ENCODE measurements around the gene TPSAB1.

TPSAB1 gene

DNA sequence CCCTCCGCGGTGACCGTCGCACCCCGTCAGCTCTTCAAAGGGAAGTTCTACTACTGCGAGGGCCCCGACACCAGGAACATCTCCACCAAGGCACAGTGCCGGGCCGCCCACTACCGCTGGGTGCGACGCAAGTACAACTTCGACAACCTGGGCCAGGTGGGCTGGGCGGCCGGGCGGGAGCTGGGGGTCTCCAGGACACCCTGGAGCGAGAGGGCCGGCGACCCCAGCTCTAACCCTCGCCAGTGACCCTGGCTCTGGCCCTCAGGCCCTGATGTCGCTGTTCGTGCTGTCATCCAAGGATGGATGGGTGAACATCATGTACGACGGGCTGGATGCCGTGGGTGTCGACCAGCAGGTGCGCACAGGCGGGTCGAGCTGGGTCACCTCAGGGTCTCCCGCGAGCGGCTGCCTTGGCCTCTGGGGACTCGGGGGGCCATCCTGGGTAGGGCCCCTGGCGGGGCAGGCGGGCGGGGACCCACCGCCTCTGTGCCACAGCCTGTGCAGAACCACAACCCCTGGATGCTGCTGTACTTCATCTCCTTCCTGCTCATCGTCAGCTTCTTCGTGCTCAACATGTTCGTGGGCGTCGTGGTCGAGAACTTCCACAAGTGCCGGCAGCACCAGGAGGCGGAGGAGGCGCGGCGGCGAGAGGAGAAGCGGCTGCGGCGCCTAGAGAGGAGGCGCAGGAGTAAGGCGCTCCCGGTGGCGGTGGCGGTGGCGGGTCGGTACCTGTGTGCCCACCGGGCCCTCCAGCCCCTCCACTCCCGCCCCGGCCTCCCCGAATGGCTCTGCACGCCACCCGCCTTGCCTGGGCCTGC, 28.8 kb upstream of the TPSAB1 start:
- DNase-seq: no peak

- DNase-seq: no peak
These were observed 27.8 kb upstream of the TPSAB1 start for GRCh38 chr16:1212616-1213194.

- DNase-seq: no peak
These were observed 27.3 kb upstream of the TPSAB1 start for GRCh38 chr16:1213231-1213630.

- DNase-seq: no peak
These were observed 26.6 kb upstream of the TPSAB1 start for GRCh38 chr16:1213796-1214372.

DNA sequence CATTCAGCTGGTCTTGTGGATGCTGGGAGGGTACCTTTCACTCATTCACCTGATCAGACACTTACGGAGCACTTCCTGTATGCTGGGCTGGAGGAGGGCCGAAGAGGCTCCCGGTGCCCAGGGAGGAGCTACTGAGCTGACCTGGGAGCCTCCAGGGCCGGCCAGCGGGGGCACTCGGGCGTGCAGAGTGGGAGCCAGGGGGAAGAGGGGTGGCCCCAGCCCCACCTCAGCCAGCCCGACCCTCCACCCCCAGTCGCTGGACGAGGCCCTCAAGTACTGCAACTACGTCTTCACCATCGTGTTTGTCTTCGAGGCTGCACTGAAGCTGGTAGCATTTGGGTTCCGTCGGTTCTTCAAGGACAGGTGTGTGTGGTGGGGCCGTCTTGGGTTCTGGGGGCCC, 25.8 kb upstream of the TPSAB1 start:
- DNase-seq: no peak

DNA sequence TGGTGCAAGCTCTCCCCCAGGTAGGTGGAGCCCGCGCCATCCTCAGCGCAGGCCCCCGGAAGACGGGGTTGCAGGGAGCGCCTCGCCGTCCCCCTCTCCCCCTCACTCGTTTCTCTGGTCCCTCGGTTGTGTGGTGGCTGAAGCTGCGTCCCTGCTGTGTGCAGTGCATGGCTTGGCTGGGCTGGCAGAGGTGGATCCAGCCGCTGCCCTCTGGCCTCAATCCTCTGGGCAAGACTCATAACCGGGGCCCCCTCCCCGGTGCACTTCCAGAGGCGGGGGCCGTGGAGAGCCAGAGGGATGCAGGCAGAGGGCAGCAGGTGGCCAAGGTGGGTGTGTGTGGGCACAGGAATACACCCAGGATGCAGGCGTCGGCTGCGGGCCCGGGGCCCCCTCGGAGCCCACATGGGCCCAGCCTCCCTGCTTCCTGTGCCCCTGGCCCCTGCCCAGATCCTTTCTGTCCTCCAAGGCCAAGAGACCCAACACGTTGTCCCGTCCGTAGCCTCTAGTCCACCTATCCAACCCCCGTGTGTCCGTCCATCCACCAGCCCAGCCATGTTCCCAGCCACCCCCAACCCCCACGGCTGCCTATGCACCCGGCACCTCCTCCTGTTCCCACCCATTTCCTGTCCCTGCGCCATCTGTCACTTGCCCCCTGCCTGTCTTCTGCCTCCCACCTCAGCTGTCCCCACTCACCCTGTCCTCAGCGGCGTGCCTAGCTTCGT, 24.8 kb upstream of the TPSAB1 start:
- DNase-seq: no peak

DNA sequence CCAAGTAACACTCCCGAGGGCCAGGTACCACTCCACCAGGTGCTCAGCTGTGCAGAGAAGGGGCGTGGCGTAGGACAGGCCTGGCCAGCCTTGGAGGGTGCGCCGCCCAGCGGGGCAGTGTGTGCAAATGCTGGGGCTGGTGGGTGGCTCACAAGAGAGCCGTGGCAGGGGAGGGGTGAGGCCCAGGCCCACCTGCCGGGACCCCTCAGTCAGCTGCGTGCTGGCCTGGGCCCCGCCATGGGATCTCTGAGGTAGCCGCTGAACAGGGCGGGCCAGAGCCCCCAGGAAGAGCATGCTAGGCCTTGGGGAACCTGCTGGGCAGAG, 24.2 kb upstream of the TPSAB1 start:
- DNase-seq: no peak

DNA sequence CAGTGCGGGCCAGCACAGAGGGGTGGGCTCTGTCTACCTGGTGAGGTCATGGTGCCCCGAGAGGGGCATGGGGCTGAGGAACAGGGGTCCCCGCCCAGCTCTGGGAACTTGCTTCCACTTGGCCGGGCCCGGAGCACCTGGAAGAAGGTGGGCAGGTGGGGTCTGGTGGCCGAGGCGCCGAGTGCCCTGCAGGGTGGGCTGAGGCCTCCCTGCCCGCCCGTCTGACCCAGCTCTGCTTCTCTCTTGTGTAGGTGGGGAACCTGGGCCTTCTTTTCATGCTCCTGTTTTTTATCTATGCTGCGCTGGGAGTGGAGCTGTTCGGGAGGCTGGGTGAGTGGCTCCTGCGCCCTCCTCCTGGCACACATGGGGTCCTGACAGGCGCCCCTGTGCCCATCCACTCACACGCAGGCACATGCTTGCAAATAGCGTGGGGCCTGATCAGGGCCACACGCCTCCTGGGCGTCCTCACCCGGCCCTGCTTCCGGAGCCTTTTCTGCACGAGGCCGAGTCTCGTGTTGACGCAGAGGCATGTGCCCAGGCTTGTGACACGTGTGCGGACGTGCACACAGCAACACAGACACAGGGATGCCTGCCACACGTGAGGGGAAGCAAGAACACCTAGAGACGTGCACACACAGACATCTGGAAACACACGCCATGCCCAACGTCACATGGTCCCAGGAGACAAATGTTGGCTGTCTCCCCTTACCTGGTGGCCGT, 23.7 kb upstream of the TPSAB1 start:
- no peak for DNase-seq

- DNase-seq: no peak
These were observed 23.0 kb upstream of the TPSAB1 start for GRCh38 chr16:1217526-1217925.

DNA sequence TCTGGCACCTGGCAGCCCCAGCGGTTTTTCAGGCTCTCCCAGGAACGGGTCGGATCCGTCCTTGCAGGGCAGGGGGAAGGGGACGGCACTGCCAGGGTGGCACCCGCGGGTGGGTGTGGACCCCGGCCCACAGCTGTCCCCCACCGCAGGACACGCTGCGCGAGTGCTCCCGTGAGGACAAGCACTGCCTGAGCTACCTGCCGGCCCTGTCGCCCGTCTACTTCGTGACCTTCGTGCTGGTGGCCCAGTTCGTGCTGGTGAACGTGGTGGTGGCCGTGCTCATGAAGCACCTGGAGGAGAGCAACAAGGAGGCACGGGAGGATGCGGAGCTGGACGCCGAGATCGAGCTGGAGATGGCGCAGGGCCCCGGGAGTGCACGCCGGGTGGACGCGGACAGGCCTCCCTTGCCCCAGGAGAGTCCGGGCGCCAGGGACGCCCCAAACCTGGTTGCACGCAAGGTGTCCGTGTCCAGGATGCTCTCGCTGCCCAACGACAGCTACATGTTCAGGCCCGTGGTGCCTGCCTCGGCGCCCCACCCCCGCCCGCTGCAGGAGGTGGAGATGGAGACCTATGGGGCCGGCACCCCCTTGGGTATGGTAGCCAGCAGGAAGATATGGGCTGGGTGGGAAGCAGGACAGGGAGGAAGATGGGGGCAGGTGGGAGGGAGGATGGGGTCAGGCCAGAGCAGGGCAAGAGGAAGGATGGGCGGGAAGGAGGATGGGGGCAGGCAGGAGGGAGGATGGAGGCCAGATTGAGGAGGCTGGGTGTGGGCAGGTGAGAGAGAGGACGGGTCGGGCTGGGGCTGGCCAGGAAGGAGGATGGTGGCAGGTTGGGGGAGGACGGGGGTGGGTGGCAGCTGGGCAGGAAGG, 22.2 kb upstream of the TPSAB1 start:
- no peak for DNase-seq

GRCh38 chr16:1218930-1219611, 21.4 kb upstream of the TPSAB1 start:
- DNase-seq: no peak

DNA sequence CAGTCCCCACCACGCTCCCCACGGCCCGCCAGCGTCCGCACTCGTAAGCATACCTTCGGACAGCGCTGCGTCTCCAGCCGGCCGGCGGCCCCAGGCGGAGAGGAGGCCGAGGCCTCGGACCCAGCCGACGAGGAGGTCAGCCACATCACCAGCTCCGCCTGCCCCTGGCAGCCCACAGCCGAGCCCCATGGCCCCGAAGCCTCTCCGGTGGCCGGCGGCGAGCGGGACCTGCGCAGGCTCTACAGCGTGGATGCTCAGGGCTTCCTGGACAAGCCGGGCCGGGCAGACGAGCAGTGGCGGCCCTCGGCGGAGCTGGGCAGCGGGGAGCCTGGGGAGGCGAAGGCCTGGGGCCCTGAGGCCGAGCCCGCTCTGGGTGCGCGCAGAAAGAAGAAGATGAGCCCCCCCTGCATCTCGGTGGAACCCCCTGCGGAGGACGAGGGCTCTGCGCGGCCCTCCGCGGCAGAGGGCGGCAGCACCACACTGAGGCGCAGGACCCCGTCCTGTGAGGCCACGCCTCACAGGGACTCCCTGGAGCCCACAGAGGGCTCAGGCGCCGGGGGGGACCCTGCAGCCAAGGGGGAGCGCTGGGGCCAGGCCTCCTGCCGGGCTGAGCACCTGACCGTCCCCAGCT, 20.3 kb upstream of the TPSAB1 start:
- DNase-seq: no peak

DNA sequence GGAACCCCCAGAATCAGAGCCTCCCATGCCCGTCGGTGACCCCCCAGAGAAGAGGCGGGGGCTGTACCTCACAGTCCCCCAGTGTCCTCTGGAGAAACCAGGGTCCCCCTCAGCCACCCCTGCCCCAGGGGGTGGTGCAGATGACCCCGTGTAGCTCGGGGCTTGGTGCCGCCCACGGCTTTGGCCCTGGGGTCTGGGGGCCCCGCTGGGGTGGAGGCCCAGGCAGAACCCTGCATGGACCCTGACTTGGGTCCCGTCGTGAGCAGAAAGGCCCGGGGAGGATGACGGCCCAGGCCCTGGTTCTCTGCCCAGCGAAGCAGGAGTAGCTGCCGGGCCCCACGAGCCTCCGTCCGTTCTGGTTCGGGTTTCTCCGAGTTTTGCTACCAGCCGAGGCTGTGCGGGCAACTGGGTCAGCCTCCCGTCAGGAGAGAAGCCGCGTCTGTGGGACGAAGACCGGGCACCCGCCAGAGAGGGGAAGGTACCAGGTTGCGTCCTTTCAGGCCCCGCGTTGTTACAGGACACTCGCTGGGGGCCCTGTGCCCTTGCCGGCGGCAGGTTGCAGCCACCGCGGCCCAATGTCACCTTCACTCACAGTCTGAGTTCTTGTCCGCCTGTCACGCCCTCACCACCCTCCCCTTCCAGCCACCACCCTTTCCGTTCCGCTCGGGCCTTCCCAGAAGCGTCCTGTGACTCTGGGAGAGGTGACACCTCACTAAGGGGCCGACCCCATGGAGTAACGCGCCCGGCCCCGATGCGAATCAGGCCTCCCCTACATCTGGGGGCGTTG, 19.5 kb upstream of the TPSAB1 start:
- DNase-seq: no peak

GRCh38 chr16:1221628-1222552, 18.6 kb upstream of the TPSAB1 start:
- no peak for DNase-seq

DNA sequence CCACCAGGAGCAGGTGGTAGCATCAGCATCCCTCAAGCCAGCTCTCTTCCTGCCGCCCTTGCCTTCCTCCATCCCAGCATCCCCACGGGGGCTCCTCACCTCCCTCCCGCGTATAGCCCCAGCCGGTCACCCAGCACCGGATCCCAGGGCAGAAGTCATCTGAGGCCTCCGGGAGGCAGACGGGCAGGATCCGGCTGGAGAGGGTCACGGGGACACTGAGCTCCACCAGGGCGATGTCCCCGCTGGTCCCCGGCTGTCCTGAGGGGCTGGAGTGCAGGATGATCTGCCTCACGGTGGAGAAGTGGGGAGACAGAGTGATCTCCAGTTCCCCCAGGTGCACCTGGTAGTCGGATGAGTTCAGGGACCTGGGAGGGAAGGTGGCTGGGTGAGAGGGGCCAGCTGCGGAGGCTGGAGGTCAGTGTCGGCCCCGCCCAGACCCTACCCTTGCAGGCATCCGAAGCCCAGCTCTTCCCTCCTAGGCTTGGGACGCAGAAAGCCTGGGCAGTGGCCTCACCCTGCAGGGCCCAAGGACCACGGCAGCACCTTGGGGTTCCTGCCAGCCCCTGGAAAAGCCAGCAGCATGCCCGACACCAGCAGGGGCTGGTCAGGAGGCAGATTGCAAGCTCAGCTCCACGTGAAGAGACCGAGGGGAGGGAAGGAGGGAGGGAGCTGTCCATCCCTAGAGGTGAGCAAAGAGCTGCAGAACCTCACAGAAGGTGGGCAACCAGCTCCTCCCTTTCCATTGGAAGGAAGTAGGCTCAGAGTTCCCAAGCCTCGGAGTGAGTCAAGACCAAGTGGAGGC, 17.8 kb upstream of the TPSAB1 start:
- no peak for DNase-seq

DNA sequence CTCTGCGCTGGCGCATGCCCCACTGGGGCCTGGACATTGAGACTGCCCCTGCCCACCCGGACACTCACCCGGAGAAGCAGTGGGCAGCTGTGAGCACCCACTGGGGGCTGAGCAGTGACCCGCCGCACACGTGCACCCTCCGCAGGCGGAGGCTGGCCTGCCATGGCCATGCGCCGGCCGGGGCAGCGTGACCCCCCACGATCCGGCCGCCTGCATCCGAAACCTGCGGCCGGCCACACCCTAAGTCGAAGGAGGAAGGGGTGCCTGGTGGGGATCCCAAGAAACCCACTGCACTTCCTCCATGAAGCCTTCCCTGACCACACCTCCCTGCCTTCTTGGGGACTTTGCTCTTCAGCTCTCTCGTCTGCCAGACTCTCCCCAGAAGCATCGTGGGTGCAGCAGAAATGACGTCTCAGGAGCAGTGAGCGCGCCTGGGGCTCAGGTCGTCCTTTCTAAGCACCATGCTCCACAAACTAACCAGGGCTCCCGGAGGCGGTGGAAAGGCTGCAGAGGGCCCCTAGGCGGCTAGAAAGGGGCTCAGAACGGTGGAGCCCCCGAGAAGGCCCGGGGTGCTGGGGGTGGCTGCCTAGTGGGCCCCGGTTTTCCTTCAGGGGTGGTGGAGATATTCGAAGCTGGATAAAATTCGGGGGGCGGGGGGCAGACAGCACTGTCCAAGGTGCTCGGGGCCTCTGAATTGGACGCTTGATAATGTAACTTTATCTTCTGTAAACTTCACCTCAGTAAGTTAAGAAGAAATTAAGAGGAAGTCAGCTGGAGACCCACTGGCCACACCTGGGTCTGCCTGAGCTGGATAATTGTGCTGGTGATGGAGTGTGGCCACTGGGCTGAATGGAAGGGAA, 16.9 kb upstream of the TPSAB1 start:
- DNase-seq: no peak

DNA sequence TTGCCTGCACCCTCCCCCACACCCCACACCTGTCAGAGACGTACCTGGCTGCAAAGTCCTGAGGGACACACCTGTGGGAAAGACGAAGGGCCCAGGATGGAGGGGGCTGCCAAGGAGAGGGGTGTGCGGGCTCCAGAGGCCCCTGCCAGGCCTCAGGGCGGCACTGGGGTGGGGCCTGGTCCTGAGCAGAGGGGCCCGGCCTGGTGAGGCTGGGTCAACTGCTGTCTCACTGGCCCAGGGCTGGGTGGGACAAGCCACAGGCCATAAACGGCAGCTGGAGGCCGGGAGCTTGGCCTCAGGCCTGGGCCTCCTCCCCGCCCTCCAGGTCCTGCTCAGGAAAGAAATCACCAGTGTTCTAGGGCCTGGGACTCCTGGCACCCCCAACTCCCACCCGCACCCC, 15.9 kb upstream of the TPSAB1 start:
- no peak for DNase-seq
